Kidney (tissue), 14 donors: ENCODE data around the gene CNNM3. TPM values are rescaled to one million over a fixed set of nuclear protein-coding genes. Genes with fewer than 3 reads are reported as not detected.
A peak's percentile ranks its signal among the peaks of the same experiment; 100 is the strongest.

Source experiments
- DNase-seq, 5 donors: peaks; one replicate each; pipeline ENCODE4 v3.0.0-alpha.2; 2013 to 2020
- FAIRE-seq: peaks from 2 replicates; lab custom pipeline; 2012; peaks lifted over from hg19 to GRCh38; lab: Jason Lieb, UNC
- H3K27ac ChIP-seq, 2 donors: one replicate each; pipeline ENCODE4 v1.7.0; 2013; ENCODE audit warnings: low read depth in 2 of 2, low read length in 2 of 2, inconsistent platforms in 1 of 2
- H3K27me3 ChIP-seq: one replicate; pipeline ENCODE4 v1.7.1; 2013; ENCODE audit warnings: low read length, inconsistent platforms; ENCODE audit not compliant: control insufficient read depth, insufficient read depth
- H3K36me3 ChIP-seq, 3 donors: one replicate each; pipeline versions ENCODE4 v1.7.0 to v1.7.1; 2013; ENCODE audit warnings: low read length in 3 of 3, control low read depth in 1 of 3, inconsistent platforms in 1 of 3; ENCODE audit not compliant: insufficient read depth in 3 of 3, control insufficient read depth in 2 of 3
- H3K4me1 ChIP-seq, 3 donors: one replicate each; pipeline versions ENCODE4 v1.7.0 to v1.7.1; 2013; ENCODE audit warnings: low read length in 3 of 3, inconsistent platforms in 1 of 3, low read depth in 1 of 3; ENCODE audit not compliant: control insufficient read depth in 2 of 3, insufficient read depth in 2 of 3
- H3K4me3 ChIP-seq, 3 donors: one replicate each; pipeline versions ENCODE4 v1.7.0 to v1.8.1; 2013; ENCODE audit warnings: low read length in 3 of 3, control low read depth in 1 of 3, inconsistent platforms in 1 of 3
- H3K9ac ChIP-seq, 3 donors: one replicate each; pipeline versions ENCODE4 v1.7.0 to v1.7.1; 2013; ENCODE audit warnings: low read length in 3 of 3, control low read depth in 1 of 3, inconsistent platforms in 1 of 3
- H3K9me3 ChIP-seq, 3 donors: one replicate each; pipeline versions ENCODE4 v1.7.0 to v1.7.1; 2013; ENCODE audit warnings: low read length in 3 of 3, control low read depth in 1 of 3, inconsistent platforms in 1 of 3; ENCODE audit not compliant: control insufficient read depth in 2 of 3, insufficient read depth in 1 of 3
- CTCF ChIP-seq: IDR thresholded peaks from 3 replicates; pipeline ENCODE4 v1.5.1; 2012; ENCODE audit warnings: mild to moderate bottlenecking, moderate library complexity, borderline replicate concordance; ENCODE audit not compliant: insufficient read depth; ENCODE audit errors: extremely low read depth
- intact Hi-C: fragments of 100-400 bp; cut with DNase I; formaldehyde crosslinking; loops from one replicate; pipeline ENCODE4 v1.11.1; 2022
- polyA plus RNA-seq: library from polyadenylated mRNA; stranded (reverse); fragments of 350-450 nt; fragmentation: Illumina TruSeq; extraction: RNeasy Lipid Tissue Mini Kit (QIAGEN cat#74804); gene quantifications from one replicate; pipeline ENCODE4 v1.2.3, GENCODE V29; 2014; ENCODE audit warnings: low read depth, low replicate concordance; ENCODE audit not compliant: insufficient read depth
- total RNA-seq: library from RNA; stranded (reverse); fragmentation: NEBNext Ultra II Directional; extraction: Animal tissue kit (Norgen Biotek cat#: 25700); gene quantifications from one replicate; pipeline ENCODE4 v1.2.1, GENCODE V29; 2021
- donor health status: control.
- donor health status: control.
- donor health status: control.
- donor health status: control.
- donor health status: control.
- donor health status: DM: yes; HTN: yes; CAD: no.
- donor health status: Normal renal cell carcinoma (clear cell type).

CNNM3 gene
- total and polyA plus RNA-seq, 2 donors from 2014 or later = 6.9 to 26.1 TPM

- H3K4me1 ChIP-seq = peaks cover 0 to 2% (median 0%) of the 10 kb centered on the region in 3 donors
- FAIRE-seq (no peak), DNase-seq (no peak)
- no peak overlapping the region for H3K4me3 ChIP-seq
- peaks cover 0 to 12% (median 10%) of the 10 kb centered on the region in 3 donors for H3K36me3 ChIP-seq
- intact Hi-C loops = no loop called here
- H3K9me3 ChIP-seq = no peaks in the 10 kb centered on the region
- H3K27ac ChIP-seq = no peak overlapping the region
- no peaks in the 10 kb centered on the region for H3K27me3 ChIP-seq
- H3K9ac ChIP-seq = no peak overlapping the region
- TF ChIP-seq CTCF = no peak
Measured at GRCh38 chr2:96844405-96844808, 28.3 kb downstream of the CNNM3 start.

GRCh38 chr2:96846825-96847224 is 30.8 kb downstream of the CNNM3 start:
- Histone ChIP-seq H3K36me3 (peaks cover 4 to 24% (median 16%) of the 10 kb centered on the region in 3 donors), H3K9ac (no peak overlapping the region), H3K4me1 (no peaks in the 10 kb centered on the region), H3K27me3 (no peaks in the 10 kb centered on the region), H3K4me3 (no peak overlapping the region), H3K27ac (no peak overlapping the region), H3K9me3 (no peaks in the 10 kb centered on the region)
- TF ChIP-seq CTCF = no peak
- DNase-seq (no peak), FAIRE-seq (no peak)
- intact Hi-C loops = no loop called here

- DNase-seq (no peak), FAIRE-seq (no peak)
- Histone ChIP-seq H3K4me1 (no peaks in the 10 kb centered on the region), H3K9ac (no peak overlapping the region), H3K9me3 (no peaks in the 10 kb centered on the region), H3K27ac (no peak overlapping the region), H3K36me3 (peaks cover 4 to 25% (median 17%) of the 10 kb centered on the region in 3 donors), H3K27me3 (no peaks in the 10 kb centered on the region), H3K4me3 (no peak overlapping the region)
- intact Hi-C loops = no loop called here
- TF ChIP-seq CTCF = no peak
Measured at GRCh38 chr2:96847586-96847985, 31.5 kb downstream of the CNNM3 start.

- no peaks in the 10 kb centered on the region for H3K27me3 ChIP-seq
- FAIRE-seq = no peak
- H3K27ac ChIP-seq = no peak overlapping the region
- no peak overlapping the region for H3K4me3 ChIP-seq
- DNase-seq = peak in 1 of 5 donors; percentile 66
- intact Hi-C loops = no loop called here
- peaks cover 4 to 32% (median 21%) of the 10 kb centered on the region in 3 donors for H3K36me3 ChIP-seq
- no peak for TF ChIP-seq CTCF
- no peak overlapping the region for H3K9ac ChIP-seq
- H3K4me1 ChIP-seq = no peaks in the 10 kb centered on the region
- no peaks in the 10 kb centered on the region for H3K9me3 ChIP-seq
Measured at GRCh38 chr2:96848264-96848663, 32.2 kb downstream of the CNNM3 start.
